Stimulated activated CD8-positive, alpha-beta memory T cell treated with anti-CD3 and anti-CD28 coated beads, Interleukin-2, amount 100 ng/mL, for 1 hour (primary cell): ENCODE results near the gene RADIL.
"Not testable (repeated sequence)": the region's sequence is repeated elsewhere in the genome, so short reads cannot be mapped to it uniquely, and the experiment has no call there.

Source experiments
- DNase-seq, 2 donors: peaks; one replicate each; pipeline ENCODE4 v3.0.0-alpha.2; 2020; ENCODE audit warnings: low read depth in 2 of 2

Gene RADIL

GRCh38 chr7:4808565-4808964 lies 75.0 kb downstream of the RADIL start:
- no peak for DNase-seq

- no peak for DNase-seq
Observed at GRCh38 chr7:4808026-4808425, 75.5 kb downstream of the RADIL start.

DNA sequence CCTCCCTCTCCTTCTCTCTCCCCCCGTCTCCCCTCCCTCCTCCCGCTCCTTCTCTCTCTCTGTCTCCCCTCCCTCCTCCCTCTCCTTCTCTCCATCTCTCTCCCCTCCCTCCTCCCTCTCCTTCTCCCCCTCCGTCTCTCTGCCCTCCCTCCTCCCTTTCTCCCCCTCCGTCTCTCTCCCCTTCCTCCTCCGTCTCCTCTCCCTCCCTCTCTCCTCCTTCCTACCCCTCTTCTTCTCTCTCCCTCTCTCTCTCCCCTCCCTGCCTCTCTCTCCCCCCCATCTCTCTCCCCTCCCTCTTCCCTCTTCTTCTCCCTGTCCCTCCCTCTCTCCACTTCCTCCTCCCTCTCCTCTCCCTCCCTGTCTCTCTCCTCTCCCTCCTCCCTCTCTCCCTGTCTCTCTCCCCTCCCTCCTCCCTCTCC lies 75.9 kb downstream of the RADIL start:
- DNase-seq: no peak

DNA sequence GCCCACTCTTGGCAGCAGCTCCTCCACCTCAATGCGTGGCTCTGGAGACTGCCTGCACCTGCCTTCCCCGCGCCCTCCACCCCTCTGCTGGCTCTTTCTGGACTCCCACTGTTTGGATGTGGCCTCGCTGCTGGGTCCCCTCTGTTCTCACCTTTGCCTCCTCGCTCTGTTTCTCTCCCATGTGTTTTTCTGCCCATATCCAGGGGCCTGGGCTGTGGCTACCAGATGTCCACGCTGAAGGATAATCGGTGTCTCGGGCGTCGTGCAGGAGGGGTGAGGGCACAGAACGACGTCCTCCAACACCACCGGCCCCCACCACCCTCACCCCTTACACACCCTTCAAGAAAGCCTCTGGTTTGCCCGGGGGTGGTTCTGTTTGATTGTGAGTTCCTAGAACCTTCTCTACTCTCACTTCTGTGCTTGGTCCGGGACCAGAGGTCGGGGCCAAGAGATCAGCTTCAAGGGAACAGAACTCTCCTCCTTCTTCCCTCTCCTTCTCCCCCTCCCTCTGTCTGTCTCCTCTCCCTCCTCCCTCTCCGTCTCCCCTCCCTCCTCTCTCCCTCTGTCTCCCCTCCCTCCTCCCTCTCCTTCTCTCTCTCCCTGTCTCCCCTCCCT lies 76.4 kb downstream of the RADIL start:
- no peak for DNase-seq

DNA sequence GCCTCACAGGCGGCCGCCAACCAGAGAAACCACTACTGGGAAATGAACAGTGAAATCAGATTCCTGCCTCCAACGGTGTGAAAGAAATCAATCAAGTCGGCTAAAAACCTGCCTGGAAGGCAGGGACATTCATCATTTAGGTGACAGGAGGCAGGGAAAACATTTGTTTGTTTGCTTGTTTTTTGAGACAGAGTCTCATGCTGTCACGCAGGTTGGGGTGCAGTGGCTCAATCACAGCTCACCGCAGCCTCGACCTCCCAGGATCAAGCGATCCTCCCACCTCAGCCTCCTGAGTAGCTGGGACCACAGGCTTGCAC lies 77.6 kb downstream of the RADIL start:
- DNase-seq: no peak

GRCh38 chr7:4805110-4805983 lies 78.2 kb downstream of the RADIL start:
- no peak for DNase-seq

GRCh38 chr7:4803397-4804241 lies 79.9 kb downstream of the RADIL start:
- DNase-seq: no peak

GRCh38 chr7:4802577-4802976 lies 80.9 kb downstream of the RADIL start:
- not testable (repeated sequence) for DNase-seq

GRCh38 chr7:4801839-4802231 lies 81.7 kb downstream of the RADIL start:
- no peak for DNase-seq

DNA sequence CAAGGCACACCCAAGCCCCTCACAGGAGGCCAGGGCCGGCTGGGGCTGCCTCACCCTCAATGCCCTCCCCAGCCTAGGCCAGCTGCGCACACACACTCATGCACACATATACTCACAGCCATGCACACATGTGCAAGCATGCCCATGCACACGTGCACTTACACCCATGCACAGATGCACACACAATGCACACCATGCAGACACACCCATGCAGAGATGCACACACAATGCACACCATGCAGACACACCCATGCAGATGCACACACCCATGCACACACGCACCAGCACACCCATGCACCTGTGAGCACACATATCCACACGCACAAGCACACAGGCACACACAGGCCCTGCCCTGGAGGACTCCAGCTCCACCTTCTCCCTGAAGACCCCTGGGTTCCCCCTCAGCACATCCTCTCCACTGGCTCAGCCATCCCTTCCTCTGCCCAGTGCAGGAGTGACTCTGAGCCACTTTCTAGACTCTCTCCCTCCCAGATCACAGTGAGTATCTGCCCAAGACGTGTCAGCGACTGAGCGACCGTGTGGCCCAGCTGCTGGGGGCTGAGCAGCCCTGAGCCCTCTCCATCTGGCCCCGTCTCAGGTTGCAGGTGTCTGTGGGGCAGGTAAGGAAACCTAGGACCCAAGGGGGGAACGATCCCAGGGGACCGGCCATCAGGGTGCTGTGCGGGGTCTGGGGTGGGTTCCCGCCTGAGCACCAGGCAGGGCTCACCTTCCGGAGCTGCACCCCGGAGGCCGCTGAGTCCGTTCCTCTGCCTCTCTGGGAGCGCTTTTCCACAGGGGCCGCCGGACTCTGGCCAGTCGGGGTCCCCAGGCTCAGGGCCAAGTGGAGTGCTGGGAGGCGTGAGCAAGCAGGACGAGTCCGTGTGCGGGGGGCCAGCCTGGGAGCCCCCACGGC lies 82.3 kb downstream of the RADIL start:
- DNase-seq: no peak

- no peak for DNase-seq
Observed at GRCh38 chr7:4800487-4800886, 83.0 kb downstream of the RADIL start.

GRCh38 chr7:4799508-4800268 lies 83.8 kb downstream of the RADIL start:
- no peak for DNase-seq

DNA sequence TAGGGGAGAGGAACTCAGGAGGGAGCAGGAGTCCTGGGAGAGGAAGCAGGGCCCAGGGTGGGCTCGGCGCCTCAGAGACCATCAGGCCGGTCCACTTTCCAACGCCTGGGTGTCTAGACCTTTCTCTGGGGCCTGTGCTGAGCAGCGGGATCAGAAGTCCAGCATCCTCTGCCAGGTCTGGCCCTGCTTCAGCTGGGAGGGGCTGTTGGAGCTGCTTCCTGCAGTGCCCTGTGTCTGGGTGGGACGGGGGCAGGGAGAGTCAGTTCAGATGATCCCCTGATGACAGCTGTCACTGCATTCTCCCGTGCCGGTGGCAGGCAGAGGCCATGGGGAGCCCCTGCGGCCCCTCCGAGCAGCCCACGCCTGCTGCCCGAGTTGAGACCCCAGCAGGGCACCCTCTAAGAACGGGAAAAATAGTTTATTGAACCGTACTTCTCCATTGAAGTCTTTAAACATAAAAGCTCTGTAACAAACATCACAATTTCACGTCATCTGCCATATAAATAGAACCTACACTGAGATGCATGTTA lies 84.7 kb downstream of the RADIL start:
- no peak for DNase-seq

DNA sequence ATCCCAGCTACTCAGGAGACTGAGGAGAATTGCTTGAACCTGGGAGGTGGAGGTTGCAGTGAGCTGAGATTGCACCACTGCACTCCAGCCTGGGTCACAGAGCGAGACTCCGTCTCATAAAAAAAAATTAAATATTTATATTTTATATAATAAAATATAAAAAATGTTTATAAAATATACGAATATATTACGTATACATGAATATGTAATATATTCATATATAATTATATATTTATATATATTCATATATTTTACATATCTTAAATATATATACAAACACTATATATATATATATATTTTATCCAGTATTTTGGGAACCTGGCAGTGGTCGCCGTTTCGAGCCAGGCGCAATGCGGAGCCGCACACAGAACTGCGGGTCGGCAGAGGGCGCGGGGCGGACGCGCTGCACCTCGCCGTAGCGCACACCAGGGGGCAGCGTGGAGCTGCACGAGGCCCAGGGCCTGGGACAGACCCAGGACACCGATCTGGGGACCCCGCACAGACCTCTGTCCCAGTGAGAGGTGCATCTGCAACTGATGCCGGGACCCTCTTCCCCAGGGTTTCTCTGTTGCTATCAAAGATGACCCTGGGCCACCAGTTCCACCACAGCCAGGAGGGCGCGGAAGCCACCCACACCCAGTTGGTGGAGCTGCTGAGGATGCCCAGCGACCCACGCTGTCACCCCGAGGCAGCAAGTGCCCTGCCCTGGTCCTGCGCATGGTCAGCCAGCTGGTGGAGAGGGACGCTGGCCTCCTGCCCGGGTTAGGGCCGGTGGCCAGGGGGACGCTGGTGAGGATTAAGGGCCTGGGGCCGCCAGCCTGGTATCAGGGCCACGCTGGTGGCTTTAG lies 85.4 kb downstream of the RADIL start:
- peak; percentile 19 to 33 for DNase-seq

DNA sequence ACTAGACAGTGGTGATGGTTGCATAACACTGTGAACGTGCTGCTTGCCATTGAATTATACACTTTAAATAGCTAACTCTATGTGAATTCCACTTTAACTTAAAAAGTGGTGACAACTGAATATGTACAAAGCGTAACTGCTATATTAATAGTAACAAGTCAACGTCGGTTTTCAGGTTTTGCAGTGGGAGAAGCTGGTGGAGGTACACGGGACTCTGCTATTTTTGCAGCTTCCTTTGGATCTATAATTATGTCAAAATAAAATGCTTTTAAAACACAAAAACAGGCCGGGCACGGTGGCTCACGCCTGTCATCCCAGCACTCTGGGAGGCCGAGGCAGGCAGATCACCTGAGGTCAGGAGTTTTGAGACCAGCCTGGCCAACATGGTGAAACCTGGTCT lies 87.1 kb downstream of the RADIL start:
- DNase-seq: no peak

GRCh38 chr7:4794591-4795350 lies 88.7 kb downstream of the RADIL start:
- no peak for DNase-seq

- DNase-seq: not testable (repeated sequence)
Observed at GRCh38 chr7:4794171-4794570, 89.3 kb downstream of the RADIL start.

DNA sequence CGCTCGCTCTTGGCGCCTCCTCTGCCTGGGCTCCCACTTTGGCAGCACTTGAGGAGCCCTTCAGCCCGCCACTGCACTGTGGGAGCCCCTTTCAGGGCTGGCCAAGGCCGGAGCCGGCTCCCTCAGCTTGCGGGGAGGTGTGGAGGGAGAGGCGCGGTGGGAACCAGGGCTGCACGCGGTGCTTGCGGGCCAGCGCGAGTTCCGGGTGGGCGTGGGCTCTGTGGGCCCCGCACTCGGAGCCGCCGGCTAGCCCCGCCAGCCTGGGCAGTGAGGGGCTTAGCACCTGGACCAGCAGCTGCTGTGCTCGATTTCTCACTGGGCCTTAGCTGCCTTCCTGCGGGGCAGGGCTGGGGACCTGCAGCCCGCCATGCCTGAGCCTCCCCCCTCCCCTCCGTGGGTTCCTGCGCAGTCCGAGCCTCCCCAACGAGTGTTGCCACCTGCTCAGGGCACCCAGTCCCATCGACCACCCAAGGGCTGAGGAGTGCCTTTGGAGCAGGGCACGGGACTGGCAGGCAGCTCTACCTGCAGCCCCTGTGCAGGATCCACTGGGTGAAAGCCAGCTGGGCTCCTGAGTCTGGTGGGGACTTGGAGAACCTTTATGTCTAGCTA lies 90.0 kb downstream of the RADIL start:
- not testable (repeated sequence) for DNase-seq
